Fibroblast of peridontal ligament (primary cell): ENCODE results near the gene ROCK2.
"Not testable (repeated sequence)": the region's sequence is repeated elsewhere in the genome, so short reads cannot be mapped to it uniquely, and the experiment has no call there.

Source experiments
- DNase-seq: peaks from one replicate; pipeline ENCODE4 v3.0.0-alpha.2; 2010; ENCODE audit errors: extremely low read depth

ROCK2 gene

DNA sequence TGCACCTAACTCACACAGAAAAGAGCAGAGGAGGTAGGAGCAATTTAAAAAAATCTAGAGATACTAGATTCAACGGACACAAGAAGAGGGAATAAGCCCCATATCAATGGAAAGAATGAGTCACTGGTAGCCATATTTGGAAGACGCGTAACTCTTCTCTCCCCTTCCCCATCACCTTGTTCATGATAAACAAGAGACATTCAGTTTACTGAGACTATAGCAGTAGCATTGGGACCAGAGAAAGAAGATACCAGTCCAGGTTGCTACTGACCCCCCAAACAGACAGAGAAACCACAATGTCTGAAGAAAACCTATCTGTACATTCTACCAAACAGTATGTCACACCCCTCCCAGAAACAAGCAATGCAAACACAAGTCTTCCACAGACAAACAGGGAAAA lies 108.1 kb downstream of the ROCK2 start:
- DNase-seq: peak; percentile 25

DNA sequence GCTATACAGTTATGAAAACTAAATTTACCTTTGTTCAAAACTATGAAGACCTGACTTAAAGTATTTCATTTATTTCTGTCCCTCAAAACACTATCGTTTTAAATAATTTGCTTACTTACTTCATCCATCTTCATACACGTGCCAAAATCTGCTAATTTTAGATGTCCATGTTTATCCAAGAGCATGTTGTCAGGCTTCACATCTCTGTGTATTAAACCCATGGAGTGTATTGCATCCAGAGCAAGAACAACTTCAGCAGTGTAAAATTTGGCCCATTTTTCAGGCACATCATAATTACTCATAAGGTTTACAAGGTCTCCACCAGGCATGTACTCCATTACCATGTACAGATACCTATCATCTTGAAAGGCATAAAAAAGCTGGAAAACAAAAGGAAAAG lies 108.9 kb downstream of the ROCK2 start:
- DNase-seq: no peak

DNA sequence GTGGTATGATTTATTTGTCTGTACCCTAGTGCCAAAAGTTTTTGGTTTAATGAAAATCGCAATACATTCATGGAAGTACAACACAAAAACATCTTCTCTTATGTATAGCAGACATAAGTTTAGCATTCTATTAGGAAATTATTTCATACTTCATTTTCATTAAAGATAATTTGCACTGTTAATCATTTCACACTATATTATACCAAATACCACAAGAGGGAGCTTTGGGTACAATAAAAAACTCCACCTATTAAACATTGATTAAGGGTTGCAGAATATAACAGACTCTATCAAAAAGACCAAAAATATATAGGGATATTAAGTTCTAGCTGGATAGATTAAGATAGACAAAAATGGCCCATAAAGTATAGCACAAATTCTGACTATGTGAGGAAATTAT lies 110.1 kb downstream of the ROCK2 start:
- peak; percentile 56 for DNase-seq

DNA sequence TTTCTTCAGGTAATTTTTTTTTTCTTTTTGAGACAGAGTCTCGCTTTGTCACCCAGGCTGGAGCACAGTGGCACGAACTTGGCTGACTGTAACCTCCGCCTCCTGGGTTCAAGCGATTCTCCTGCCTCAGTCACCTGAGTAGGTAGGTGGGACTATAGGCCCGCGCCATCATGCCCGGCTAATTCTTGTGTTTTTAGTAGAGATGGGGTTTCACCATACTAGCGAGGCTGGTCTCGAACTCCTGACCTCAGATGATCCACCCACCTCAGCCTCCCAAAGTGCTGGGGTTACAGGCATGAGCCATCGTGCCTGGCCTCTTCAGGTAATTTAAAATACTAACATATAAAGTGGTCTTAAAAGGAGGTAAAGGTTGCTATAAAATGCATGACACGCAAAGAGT lies 113.2 kb downstream of the ROCK2 start:
- DNase-seq: not testable (repeated sequence)

DNA sequence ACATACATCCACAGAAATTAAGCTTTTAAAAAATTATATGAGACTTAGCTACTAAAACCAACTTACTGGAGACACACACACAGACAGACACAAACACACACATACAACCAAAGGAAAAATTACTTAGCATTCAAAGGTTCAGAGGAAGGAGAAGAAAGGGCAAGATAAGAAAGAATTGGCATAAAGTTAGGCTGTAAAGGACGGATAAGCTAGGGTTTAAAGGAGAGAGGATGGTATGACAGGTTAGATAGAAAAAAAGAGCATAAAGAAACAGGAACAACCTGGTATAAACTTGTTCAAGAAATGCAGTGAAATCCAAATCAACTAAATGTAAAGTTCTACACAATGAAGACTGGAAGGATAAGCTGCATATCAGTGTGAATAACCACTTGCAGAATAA lies 115.7 kb downstream of the ROCK2 start:
- DNase-seq: no peak

DNA sequence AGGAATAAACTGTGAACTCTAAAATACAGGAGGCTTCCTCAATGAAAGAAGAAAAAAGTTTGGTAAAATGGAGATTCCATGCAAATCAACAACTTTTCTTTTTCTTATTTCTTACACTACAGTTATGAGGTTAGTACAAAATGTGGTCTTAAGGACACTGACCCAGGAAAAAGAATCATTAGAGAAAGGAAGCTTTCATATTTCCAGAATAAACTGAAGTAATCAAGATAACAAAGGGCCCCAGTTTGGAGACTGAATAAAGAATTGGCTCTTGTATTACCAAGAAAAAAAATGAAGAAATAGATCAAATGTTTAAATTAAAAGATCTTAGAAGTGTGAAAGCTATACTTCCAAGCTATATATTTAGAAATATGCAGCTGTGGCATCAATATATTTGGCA lies 116.8 kb downstream of the ROCK2 start:
- no peak for DNase-seq

DNA sequence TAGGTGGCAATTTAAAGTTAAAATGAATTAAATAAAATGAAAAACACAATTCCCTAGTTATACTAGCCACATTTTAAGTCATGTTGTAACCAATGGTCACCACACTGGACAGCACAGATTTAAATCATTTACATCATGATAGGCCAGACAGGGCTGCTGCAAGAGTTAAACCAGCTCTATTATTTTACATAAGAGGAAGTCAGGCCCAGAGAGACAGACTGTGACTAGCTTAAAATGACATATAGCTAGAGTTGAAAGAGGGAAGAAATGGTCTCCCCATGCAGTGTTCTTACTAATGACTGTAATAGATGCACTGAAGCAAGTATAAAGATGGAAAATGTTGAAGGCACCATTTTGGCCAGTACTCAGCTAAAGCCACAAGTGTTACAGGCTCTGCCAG lies 119.5 kb downstream of the ROCK2 start:
- DNase-seq: no peak

DNA sequence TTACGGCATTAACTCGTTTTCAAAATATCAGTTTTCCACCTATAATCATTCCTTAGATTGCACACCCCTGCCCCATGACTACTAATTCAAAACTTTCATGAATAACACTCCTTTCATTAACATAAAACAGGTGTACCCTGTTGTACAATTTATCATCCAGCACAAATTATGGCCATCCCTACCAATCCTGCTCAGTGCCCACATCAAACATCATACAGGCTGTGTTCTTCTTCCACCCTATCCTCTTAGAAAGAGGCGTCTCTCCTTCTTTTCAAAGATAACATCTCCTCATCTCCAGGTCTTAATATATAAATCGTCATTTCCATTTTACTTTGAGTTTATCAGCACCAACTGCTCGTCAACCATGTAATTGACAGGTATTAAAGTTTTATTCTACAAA lies 121.6 kb downstream of the ROCK2 start:
- no peak for DNase-seq

DNA sequence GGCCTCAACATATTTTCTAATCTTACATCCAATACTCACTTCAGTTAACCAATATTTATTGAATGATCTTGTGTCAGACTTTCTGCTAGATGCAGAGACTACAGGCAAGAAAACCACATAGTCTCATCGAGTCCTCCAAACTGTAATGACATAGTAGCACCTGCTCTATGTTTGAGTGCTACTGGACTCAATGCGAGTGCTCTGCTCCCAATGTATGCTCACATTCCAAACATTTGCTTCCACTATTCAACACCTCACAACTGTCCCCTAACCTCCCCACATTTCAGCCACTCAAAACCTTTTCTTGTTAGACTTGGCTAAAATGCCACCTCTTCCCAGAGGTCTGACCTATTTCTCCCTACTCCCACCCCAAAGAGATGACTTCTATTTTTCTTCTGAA lies 124.0 kb downstream of the ROCK2 start:
- no peak for DNase-seq

DNA sequence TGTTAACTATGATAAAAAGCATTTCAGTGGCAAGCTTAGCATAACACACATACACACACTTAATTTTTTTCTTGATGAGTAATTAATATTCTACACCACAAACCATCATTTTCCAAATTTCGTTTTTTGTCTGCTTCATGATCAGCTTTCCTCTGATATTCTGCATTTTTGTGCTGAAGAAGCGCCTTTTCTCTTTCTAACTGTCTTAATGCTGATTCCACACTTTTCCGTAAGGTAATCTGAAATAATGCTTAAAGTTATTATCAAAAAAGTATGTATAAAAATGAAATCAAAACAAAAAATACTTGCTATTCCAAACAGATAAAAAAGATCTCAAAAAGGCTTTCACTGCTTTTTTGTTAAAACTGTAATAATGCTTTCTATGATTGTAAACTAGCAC lies 129.0 kb downstream of the ROCK2 start:
- DNase-seq: no peak

DNA sequence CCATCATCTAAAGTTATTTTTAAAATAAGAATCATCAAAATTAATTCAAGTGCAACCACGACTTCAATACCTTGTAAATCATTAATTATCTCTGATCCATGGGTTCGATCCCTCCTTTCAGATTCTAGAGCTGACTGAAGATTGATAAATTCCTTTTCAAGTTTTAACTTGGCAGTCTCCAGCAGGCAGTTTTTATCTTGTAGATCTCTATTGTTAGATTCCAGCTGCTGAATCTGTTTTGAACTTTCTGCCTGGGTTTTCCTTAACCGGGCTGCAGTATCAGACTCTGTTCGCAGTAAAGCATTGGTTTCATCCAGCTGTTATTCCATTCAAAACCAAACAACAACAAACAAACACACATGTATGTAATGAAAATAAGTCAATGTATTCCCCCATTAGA lies 129.7 kb downstream of the ROCK2 start:
- no peak for DNase-seq

DNA sequence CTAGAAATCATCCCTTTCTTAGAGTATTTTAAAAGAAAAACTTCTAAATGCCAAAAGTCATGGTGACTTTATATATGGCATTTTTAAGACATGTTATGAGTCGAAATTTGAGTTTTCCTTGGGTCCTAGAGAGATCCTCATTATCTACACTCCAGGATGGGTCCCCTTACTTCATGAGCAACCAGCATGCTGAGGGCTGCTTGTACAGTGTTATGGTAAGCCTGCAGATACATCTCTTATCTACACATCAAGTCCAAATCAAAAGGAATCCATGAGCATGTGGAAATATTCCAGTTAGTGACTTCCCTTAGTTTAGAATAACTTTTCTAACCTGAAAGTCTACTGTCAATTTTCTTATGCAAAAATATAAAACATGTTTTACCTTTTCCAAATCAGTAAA lies 130.5 kb downstream of the ROCK2 start:
- DNase-seq: no peak

DNA sequence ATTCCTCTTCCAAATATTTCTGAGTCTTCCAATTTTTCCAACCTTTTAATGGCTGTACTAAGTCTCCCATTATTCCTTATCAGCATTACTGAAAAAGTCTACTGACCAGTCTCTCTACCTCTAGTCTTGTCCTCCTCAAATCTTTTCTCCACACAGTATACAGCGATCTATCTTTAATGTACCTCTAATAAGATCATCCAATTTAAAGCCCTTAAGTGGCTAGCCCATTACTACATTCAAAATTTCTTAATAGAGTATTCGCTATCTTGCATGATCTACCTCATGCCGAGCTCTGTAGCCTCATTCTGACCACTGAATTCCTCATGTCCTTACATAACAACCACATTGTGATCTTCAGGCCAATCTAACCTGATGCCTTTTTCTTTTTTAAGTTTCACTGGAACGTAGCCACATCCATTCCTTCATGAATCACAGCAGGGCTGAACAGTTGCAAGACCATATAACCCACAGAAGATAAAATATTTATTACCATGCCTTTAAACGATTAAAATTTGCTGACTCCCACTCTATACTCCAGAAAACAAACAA lies 131.3 kb downstream of the ROCK2 start:
- DNase-seq: peak; percentile 69

DNA sequence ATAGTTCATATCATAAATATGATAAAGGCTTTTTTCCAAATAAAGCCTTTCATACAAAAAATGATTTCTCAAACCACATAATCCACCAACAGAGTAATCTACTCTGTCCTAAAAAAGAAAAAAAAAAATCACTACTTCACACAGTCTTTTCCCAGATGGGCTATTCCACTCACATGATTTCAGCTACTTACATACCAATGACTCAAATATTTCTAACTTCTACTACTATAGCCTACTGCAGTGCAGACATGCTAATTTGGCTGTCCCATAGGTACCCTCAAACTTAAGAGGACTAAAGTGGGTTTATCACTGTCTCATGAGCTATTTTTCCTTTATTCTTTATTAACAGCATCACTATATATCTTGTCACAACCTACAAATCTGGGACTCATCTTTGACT lies 131.8 kb downstream of the ROCK2 start:
- DNase-seq: peak; percentile 12

DNA sequence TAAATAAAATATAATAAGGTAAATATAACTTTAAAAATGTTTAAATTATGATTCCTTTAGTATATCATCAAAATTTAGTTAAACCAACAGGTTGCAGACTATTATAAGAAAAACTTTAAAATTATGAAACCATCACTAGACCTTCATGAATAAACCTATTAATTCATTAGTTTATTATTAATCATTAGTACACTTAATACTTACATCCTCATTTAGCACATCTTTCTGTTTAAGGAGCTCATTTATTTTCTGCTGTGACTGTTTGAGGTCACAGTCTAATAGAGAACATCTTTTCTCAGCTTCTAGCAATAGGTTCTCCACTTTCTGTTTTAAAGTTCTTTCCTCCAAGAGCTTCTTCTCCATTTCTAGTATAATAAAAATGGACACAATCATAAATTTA lies 136.4 kb downstream of the ROCK2 start:
- no peak for DNase-seq

DNA sequence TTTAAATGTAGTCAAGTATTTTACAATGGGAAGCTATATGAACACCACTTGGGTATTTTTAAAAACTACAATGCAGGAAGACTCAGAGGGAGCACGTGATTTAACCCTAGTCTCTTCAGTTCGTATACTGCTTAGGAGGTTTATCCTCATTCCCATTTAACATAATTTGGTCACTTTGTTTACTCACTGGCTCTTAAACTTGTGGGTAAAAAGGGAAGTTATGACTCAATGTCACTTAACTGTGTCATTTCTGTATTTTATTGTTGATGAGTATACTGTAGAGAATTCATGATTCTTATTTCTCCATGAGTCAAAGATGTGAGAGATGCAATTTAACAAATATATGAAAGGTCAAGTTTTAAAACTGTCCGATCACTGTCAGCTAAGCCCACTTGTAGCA lies 141.0 kb downstream of the ROCK2 start:
- DNase-seq: peak; percentile 46

DNA sequence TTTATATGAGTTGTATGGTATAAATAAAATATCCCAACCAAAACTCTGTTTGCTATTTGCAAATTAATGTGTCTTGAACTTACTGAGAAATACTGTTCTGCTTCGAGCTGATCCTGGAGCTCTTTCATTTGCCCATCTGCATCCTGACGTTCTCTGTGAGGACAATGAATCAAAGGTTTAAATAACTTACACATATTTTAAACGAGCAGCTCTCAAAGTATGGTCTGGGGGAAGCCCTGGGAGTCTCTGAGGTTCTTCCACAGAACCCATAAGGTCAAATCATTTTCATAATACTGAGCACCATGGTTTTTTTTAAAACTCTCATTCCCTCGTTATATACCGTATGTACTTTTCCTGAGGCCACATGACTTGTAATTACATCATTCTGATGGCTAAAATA lies 142.5 kb downstream of the ROCK2 start:
- no peak for DNase-seq

DNA sequence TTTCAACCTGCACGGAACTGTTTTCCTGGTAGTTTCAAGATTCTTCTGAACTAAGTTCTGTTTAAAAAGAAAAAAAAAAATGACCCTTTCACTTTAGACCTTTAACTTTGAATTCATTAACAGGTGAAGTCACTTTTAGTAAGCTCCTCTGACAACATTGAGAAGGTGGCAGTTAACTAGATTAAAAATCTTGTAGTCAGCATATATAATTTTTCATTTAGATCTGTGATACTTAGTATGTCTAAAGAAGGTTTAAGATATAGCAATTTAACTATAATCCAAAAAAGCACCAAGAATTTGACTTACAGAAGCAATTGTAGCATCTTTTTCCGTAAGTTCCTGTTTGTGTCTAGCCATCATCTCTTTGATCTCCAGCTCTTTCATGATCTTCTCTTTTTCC lies 143.8 kb downstream of the ROCK2 start:
- no peak for DNase-seq

DNA sequence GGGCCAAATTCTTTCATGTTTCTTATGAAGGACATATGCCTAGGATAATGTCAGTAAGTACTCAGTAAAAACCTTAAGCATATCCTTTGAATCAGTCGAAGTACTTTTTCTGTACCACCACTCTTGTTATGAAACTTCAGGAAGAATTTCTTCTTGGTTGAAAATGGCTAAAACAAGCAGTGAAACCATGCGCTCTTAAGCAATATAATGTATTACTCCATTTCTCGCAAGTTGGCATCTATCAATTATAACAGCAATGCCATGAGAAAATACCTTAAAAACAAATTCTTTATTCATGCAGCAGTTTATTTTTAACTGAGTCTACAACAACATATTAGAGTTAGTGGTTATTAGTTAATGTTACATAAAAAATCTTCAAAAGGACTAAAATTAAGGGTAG lies 148.2 kb downstream of the ROCK2 start:
- no peak for DNase-seq

DNA sequence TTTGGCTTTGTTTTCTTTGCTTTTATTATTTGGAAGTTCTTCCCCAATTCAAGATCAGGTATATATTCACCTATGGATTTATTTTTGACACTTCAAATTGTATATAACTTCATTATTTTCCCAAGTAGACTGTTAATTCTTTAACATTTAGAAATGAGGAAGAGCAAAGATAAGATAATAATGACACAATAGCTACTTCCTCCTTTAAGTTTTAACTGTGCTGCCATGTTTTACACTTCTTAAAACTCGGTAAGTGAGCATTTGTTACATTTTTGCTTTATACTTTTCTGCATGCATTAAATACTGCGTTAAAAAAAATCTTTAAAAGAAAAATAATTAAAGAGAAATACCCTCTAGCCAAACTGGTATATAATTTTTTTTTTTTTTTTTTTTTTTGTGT lies 156.7 kb downstream of the ROCK2 start:
- no peak for DNase-seq

DNA sequence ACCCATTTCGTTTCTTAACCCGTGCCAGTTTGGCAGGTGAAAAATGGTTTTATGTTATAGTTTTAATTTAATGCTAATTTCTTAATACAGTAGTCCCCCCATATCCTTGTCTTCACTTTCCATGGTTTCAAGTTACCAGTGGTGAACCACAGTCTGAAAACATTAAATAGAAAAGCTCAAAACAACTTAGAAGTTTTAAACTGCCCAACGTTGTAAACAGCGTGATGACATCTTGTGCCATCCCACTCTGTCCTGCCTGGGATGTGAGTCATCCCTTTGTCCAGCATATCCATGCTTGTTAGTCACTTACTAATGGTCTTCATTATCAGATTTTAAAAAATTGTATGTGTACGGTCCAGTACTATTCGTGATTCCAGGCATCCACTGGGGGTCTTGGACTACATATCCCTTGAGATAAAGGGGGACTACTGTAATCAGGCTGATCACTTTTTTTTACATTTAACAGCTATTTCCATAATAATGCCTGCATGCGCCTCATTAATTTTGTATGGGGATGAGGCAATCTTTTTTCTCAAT lies 157.3 kb downstream of the ROCK2 start:
- DNase-seq: peak; percentile 62

DNA sequence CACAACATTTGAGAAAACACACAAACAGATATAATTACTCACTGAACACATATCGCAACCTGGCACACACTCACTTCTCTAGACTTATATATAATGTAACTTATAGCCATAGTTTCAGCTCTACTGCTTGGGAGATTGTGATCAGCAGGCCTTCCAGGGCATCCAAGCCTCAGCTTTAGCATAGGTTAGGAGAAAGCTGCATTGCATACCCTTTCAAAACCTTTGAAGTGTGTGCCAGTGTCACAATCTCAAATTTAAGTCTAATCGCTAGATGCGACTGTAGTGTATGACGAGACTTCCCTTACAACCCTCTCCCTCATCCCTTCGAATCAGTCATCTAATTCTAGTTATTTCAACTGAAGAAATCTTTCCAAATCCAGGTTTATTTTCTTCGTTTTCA lies 158.3 kb downstream of the ROCK2 start:
- no peak for DNase-seq

DNA sequence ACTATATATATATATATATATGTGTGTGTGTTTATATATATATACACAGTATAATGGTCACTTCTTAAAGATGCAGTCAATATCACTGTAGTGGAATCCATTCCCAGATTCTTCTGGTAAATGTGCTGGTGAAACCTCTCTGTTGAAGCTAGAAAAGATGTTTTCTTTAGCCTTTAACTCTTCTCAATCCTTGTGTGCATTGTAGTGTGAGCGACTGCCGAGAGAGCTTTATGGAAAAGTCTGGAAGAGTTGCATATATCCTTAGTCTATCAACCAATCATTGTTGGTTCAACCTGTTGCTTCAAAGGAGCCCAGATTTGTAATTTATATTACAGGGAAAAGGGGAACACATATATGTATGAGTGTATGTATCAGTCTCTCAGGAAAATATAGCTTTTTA lies 161.5 kb downstream of the ROCK2 start:
- DNase-seq: no peak

DNA sequence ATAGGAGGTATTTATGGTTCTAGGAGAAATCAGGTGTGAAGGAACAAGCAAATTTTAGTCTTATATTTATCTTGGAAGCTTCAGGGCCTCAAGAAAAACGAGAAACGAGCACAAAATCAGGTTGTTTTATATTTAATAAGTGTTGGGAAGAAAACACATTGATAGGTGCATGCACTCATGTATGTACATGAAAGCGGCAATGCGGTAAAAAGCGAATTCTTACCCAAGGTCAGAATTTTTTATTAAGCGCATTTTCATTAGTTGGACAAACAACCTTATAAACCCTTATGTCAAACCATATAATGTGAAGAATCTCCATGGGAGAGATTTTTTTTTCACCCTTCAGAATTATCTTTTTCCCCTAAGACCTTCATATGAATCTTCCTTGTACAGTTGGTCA lies 163.8 kb downstream of the ROCK2 start:
- no peak for DNase-seq

DNA sequence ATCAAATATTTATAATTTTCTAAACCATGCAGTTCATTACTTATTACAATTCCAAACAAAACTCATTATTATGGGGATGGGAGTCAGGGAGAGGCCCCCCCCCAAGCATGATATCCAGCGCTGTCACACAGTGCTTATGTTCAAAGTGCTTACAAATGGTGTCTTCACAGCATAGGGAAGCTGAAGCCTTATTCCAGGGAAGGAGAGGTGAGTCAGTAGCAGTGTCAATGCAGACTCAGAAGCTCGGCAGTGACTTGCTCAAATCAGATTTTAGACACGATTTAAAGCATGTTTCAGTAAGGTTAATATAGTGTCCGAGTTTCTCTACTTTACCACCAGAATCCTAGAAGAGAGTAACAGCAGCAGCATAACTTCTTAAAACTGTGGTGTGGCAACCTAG lies 164.5 kb downstream of the ROCK2 start:
- no peak for DNase-seq
